HG03039 (cell line): Measurements from ENCODE around the gene RAB34.
"Not testable (repeated sequence)": the region's sequence is repeated elsewhere in the genome, so short reads cannot be mapped to it uniquely, and the experiment has no call there.

ENCODE experiments used
- ATAC-seq: cut with Tn5 transposase; IDR thresholded peaks from one replicate; pipeline ENCODE4 v1.9.1; 2021; ENCODE audit warnings: mild to moderate bottlenecking, moderate library complexity; ENCODE audit not compliant: unreplicated experiment

RAB34 gene

DNA sequence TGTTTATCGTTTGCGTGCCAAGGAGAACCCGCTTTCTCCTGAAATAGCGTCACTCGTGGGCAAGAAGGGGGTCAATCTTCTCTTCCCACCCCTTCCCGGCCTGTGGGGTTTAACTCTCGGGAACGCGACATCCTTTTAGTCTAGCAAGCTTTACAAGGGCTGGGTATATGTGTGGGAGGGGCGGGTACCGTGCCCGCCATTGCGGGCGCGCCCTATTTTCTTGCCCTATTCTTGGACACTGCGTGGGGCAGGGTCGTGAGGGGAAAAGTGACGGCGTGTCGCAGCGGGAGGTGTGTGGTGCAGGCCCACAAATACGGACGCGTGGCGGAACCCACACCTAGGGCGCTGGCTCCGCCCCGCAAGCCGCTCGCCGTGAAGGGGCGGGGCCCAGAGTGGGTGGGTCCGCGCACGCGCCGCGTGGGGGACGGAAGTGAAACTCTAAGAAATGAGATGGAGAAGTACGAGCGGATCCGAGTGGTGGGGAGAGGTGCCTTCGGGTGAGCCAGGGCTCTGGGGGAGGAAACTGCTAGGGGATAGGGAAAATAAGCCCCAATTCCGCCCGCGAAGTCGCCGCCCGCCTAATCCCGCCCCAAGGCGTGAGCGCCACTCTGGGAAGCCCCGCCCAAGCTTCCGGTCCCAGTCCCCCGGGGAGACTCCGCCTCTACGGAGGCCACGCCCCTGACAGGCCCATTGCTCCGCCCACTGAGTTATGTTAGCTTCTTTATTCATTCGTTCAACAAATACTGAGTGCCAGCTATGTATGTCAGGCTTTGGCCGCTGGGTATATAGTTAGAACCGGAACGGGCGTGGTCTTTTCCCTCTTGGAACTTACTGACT, 10.9 kb upstream of the RAB34 start, which contains the start of gene NEK8:
TSS of gene NEK8 (plus strand) at position 425 of the 837 bp plus-strand sequence. CDS start at position 451, 26 bp downstream.
- peak; percentile 32 for ATAC-seq

DNA sequence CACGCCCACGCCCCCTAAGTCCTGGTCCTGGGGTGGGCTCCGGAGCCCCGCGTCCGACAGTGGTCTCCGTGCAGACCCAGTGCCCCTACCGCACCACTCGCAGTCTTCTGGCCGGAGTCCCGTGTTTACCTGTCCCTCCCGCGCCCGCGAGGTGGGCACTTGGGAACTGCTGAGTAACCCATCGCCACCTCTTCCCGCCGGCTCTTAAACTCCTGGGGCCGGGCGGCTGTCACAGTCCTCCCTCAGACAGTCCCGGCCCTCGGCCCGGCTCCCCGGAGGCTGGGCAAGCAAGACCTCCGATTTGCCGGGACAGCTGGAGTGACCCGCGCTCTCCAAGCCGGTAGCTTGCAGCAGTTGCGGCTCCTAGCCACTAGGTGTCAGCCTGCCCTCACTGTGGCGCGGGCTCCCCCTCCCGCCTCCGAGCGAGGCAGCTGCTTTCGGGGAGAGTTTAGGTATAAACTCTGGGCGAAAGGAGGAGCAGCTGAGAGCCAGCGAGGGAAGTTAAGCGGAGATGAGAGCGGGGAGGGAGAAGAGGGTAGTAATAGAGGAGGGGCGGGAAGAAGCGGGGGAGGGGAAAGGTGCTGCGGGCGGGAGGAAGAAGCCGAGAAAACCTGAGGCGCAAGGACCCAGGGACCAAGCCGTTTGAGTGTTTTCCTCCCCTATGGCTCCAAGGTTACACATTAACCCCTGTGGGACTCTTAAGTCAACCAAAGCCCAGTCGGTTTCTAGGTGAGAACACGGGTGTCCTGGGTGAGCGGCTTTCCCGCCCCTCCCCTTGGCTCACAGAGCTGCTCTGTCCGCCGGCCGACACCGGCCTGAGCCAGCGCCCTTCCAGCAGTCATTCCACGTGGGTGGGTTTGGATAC, 9.2 kb upstream of the RAB34 start:
- peak; percentile 29 for ATAC-seq

DNA sequence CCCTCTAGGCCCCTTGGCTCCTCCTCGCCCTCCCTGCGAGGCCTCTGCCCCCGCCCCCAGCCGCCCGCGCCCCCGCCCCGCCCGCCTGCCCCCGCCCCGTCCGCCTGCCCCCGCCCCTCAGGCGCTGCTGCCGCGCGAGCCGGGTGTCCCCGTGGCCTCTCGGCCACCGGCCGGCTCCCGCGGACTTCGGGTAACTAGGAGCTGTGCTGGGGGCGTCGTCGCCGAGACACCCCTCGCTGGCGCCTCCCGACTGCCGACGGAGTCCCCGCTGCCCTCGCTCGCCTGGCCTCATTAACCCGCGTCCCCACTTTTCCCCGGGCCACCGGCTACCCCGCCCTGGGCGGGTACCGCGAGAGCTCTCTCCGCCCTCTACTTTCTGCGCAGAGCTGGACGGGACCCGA, 8.6 kb upstream of the RAB34 start, which contains the start of gene TLCD1:
TSS of gene TLCD1 (minus strand) at position 8 of the 401 bp plus-strand sequence. CDS start 136 bp downstream, outside the sequence.
- no peak for ATAC-seq

DNA sequence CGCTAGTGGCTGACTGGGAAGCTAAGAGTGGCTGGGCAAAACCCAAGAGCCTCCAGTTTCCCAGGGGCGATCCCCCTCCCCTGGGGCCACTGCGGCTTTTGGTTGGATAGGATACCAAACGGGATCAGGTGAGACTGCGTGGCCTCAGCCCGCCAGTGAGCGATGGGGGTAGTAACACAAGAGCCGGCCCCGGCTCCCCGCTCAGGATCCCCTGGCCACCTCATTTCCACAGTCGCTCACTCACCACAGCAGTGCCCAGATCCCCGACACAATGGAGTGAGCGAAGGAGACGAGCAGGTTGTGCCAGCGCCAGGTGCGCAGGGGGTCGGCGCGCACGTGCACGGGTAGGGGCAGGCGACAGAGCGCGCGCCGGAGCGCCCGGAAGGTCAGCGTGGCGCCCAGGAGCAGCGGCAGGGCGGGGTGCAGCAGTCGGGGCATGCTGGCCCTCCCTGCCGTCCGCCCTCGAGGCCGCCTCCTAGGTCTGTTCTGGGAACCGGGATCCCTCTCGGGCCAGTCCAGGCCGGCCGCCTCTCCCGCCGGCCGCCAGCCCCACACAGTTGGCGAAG, 8.1 kb upstream of the RAB34 start:
- no peak for ATAC-seq

DNA sequence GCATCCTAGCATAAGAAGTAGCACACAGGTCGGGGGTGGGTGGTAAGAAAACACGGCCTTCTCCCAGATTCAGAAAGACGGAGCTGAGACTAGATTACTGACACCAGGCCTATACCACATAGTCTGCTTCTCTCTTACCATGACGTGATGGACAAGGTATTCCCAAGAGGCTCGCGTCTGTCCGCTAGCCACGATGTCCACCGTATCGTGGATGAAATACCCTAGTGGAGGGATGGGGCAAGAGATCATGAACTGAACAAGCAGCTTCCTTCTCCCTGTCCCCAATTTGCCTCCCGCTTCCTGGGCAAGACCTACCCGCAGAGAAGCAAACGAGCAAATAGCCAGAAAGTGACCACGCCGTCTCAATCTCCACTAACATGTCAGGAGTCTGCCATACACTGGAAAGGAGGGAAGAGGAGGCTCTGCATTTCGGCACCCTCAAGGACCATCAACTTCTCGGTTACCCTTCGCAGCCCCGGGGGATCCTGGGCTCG, 7.5 kb upstream of the RAB34 start:
- ATAC-seq, result no peak

DNA sequence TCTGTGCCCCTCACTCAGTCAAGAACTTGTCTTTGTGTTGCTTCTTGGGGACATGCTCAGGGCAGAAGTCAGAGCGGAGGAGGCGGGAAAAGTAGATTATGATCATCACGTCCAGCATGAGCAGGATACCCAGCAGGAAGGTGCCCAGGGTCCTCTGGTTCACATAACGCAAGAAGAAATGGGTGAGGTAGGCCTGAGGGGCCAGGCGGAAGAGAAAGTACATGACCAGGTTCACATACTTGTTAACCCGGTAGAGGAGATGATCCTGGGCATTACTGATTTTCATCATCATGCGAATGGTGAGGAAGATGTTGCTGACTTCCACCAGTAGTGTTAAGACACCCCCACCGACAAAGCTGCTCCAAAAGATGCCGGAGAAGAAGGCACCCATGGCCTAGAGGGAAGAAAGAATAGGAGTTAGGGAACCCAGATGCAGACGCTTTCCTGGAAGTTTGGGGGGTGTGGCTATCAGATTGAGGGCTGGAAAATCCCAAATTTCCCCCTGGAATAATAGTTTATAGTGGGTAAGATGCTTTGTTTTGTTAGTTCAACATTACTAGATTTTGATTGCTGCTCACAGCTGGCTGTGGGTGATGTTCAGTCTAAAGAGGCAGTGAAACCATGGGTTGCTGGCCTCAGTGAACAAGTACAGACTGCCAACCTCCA, 7.0 kb upstream of the RAB34 start:
- ATAC-seq, result no peak

DNA sequence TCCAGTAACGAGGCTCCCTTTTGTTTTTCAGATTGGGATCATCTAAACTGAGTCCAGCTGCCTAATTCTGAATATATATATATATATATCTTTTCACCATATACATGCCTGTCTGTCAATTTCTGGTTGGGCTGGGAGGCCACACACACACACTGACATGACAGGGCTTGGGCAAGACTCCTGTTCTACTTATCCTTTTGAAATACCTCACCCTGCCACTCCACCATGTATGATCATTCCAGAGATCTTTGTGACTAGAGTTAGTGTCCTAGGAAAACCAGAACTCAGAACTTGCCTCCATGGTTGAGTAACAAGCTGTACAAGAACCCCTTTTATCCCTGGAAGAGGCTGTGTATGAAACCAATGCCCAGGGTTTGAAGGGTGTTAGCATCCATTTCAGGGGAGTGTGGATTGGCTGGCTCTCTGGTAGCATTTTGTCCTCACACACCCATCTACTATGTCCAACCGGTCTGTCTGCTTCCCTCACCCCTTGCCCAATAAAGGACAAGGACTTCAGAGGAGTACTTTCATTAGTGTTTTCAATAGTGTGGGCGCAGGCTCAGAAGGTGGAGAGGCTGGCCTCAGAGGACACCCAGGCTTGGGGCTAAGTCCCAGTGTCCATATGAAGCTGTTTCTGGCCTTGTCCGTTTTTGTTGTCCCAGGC, 6.3 kb upstream of the RAB34 start:
- not testable (repeated sequence) for ATAC-seq

DNA sequence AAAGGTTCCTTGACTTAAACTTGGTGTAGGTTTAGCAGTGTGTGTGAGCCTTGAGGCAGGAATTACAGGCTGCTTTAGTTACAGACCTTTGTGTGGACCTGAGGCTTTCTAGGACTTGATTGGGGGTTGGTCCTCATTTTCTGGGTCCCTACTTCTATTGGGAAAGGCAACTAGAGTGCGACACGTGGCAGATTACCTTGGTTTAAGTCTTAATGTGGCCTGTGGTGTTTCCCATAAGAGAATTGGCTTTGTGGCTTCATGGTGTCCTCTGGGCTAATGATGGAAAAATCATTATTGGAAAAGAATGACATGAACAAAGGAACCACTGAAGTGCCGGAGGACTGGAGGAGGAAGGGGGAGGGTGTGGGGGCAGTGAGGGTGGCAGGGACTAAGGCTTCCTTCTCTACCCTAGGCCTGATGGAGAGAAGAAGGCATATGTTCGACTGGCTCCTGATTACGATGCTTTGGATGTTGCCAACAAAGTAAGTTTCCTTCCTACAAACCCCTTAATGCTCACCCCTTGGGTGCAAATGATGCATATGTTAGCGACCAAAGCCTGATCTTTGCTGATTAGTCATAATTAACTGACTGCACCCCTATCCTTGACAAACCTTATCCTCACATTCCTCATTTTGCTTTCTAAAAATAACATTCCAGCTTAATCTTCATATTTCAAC, 5.6 kb upstream of the RAB34 start:
- ATAC-seq, result no peak

DNA sequence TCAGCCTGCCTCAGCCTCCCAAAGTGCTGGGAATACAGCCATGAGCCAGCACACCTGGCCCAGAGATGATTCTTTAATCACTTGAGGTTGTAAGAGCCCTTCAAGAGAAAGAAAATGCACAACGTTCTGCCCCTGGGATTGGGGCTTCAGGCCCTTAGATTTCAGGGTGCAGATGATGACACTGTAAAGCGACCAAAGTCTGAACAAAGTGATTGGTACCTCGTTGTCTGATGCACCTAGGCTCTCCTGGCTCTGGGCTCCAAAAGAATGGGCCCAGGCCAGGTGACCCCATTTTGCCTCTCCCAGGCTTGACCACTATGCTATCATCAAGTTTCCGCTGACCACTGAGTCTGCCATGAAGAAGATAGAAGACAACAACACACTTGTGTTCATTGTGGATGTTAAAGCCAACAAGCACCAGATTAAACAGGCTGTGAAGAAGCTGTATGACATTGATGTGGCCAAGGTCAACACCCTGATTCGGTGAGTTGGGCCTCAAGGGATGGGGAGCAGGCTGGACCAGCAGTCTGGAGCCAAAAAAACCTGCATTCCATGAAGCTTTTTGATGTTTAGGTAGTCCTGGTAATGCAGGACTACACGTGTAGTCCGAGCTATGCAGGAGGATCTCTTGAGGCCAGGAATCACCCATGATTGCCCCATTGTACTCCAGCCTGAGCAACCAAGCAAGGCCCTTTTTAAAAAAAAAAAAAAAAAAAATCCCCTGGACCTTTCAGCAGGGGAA, 4.9 kb upstream of the RAB34 start:
- ATAC-seq, result no peak

DNA sequence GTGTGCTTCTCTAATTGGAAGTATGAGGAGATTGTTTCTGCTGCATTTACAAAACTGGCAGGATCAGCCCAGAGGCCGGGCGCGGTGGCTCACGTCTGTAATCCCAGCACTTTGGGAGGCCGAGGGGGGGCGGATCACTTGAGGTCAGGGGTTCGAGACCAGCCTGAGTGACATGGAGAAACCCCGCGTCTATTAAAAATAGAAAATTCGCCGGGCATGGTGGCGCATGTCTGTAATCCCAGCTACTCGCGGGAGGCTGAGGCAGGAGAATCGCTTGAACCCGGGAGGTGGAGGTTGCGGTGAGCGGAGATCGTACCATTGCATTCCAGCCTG, 3.3 kb upstream of the RAB34 start:
- not testable (repeated sequence) for ATAC-seq

DNA sequence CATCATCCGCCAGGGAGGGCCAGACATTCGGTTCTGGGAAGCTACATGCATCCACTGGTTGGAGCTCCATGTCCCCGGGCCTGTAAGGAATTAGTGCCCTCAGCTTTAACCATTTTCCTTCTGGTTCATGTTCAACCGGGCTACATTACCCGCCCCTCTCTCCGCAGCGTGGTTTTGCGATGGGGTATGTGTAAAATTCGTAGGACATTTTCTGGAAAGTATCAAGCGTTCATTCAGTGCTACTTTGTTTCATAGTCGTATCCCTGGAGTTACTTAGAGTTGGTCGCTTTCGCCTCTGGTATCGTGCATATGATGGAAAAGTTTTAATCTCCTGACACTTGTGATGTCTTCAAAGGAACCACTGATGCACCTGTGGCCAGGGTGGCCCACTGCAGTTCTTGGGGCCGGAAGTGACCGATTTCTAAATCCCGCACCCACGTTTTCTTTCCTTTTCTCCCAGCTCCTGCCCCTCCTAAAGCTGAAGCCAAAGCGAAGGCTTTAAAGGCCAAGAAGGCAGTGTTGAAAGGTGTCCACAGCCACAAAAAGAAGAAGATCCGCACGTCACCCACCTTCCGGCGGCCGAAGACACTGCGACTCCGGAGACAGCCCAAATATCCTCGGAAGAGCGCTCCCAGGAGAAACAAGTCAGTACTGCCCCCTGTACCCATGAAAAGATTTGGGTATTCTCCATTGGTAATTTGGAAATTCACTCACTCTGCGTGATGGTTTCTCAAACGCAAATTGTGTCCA, 2.8 kb upstream of the RAB34 start:
- no peak for ATAC-seq

DNA sequence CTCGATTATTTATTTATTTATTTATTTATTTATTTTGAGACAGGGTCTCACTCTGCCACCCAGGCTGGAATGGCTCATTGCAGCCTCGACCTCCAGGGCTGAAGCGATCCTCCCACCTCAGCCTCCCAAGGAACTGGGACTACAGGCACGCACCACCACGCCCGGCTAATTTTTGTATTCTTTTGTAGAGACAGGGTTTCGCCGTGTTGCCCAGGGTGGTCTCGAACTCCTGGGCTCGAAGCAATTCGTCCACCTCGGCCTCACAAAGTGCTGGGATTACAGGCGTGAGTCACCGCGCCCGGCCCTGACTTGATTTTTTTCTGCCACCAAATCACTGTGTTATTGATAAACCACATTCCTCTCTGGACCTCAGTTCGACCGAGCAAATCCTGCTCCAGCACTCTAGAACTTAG, 1.4 kb upstream of the RAB34 start:
- no peak for ATAC-seq

DNA sequence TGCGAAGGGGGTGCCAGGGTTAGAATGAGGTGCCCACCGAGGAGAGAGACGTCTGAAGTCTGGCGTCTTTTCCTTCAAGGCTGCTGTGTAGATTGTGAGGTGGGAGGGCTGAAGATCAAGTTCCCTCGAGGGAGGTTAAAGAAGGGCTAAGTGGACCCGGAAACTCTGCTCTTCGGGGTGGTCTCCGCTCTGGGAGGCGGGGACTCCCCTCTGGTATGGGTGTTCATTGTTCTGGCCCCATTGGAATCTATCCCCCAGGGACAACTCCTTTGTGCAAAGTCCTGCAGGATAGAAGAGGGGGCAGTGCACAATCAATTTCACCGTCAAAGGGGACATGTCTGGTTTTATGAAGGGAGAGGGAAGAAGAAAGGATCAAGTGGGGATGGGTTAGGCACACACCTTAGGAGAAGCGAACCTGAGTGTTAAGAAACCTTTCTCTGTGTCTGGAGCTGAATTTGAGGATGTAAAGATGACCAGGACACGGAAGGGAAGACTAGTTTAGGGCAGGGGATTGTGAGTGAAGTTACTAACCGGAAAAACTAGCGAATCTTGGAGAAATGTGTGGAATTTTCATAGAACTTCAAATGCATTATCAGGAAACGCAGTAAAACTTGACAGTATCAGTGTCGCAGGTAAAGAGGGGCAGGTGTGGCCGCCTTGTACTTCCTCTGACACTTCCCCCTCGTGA, 809 bp upstream of the RAB34 start:
- ATAC-seq, result no peak

DNA sequence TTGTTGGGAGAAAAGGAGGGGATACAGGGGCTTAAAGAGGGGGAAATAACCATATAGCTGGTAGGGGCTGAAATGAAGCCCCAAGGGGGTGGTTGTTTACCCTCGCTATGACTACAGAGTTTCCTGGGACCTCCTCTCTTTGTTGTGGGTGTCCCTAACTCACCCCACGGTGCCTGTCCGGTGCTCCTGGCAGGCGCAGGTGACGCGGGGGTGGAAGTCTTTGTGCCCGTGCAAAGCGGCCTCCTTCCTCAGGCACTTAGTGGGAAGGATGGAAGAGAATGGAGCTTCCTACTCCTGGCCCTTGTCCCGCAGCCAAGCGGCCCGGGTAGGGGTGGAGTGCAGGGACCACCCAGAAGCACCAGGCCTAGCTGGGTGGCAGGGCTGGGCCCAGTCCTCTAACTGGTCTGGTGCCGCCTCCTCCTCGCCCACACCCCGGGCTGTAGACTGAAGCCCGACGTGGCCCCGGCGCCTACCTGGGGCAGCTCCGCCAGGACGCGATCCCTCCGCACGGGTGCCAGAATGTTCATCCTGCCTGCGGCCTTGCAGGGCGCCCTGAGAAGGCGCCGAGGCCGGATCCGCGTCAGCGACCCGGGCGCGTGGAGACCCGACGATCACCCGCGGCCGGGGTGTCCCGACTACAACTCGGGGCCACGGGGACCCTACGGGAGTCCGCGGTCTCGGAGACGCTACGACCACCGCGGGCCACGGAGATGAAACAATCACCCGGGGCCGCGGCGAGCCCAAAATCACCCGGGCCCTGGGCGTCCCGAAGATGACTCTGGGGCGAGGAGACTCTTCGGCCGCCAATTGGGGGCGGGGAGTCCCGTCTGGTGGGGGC, 709 bp downstream of the RAB34 start:
- no peak for ATAC-seq

DNA sequence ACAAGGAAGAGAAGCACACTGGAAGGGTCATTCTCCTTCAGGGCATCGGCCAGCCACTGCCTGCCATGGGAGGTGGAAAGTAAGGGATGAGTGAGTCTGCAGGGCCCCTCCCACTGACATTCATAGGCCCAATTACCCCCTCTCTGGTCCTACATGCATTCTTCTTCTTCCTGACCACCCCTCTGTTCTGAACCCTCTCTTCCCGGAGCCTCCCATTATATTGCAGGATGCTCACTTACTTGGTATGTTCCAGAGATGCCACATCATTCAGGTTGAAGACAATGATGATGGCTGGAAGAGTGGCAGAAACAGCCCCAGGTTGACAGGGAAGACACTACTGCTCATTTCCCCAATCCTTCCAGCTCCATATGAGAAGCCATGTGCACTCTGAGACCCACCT, 2.5 kb downstream of the RAB34 start:
- ATAC-seq, result no peak

DNA sequence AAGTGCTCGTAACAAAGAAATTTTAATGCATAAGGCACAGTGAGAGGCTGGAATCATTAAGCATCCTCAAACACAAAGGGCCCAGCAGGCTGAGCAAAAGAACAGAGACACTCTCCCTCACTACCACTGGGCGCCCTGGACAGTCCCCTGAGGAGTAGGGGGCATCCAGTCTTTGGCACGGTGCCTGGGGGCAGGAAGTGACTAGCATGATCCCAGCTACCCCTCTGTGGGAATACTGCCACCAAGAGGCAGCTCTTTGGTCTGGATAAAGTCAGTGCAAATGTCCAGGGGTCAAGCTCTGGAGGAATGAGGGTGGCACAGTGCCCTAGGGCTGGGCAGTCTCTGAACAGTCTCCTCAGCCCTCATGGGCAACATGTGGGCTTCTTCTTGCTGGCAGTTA, 3.4 kb downstream of the RAB34 start:
- ATAC-seq, result no peak
